HepG2 (cell line): ENCODE data around the gene TGM6.
"Not testable (repeated sequence)": the region's sequence is repeated elsewhere in the genome, so short reads cannot be mapped to it uniquely, and the experiment has no call there.

Experiments used
- POLR2A ChIP-seq, 2 experiments: IDR thresholded peaks; 2 replicates each; pipeline ENCODE4 v1.6.1; 2011; ENCODE audit warnings: low read depth in 2 of 2, low read length in 2 of 2, mild to moderate bottlenecking in 1 of 2, moderate library complexity in 1 of 2; ENCODE audit not compliant: insufficient read depth in 1 of 2
- RFX5 ChIP-seq: IDR thresholded peaks from 2 replicates; pipeline ENCODE4 v1.6.1; 2011; ENCODE audit warnings: low read depth, low read length, improper control_type of control experiment
- SIN3A ChIP-seq: IDR thresholded peaks from 2 replicates; pipeline ENCODE4 v1.6.1; 2011; ENCODE audit warnings: low read depth, mild to moderate bottlenecking, control low read depth, low read length, borderline replicate concordance
- SP1 ChIP-seq, 2 experiments: fragments of 450-650 bp in 1 of 2; sonication (generic) in 1 of 2; formaldehyde crosslinking in 1 of 2; IDR thresholded peaks; 2 replicates each; pipeline versions ENCODE4 v1.4.0 to v1.6.1; 2016 to 2020; ENCODE audit warnings: missing genetic modification reagents in 1 of 2
- SRSF1 ChIP-seq: fragments of 200-400 bp; formaldehyde crosslinking; optimal IDR thresholded peaks from 2 replicates; pipeline ENCODE3; 2017; ENCODE audit warnings: mild to moderate bottlenecking, low read depth, low read length, moderate library complexity
- SRSF4 ChIP-seq: fragments of 200-400 bp; formaldehyde crosslinking; IDR thresholded peaks from one replicate; pipeline ENCODE4 v1.6.1; 2018; ENCODE audit warnings: mild to moderate bottlenecking, low read depth, low read length, moderate library complexity; ENCODE audit not compliant: poor library complexity, severe bottlenecking
- TBP ChIP-seq: sonication (generic); formaldehyde crosslinking; IDR thresholded peaks from 2 replicates; pipeline ENCODE4 v1.5.0; 2020; ENCODE audit warnings: missing genetic modification reagents
- ZNF331 ChIP-seq: sonication (generic); formaldehyde crosslinking; IDR thresholded peaks from 2 replicates; pipeline ENCODE4 v1.4.0; 2020; ENCODE audit warnings: missing genetic modification reagents
- ZNF577 ChIP-seq: sonication (generic); formaldehyde crosslinking; IDR thresholded peaks from 2 replicates; pipeline ENCODE4 v1.4.0; 2020; ENCODE audit warnings: mild to moderate bottlenecking, low read depth, missing genetic modification reagents, borderline replicate concordance
- TF ChIP-seq, protein P1 (sequence below): IDR thresholded peaks from 2 replicates; pipeline ENCODE4 v1.6.1; 2016; ENCODE audit warnings: missing compliant biosample characterization, missing genetic modification reagents, borderline replicate concordance
- TF ChIP-seq, protein P2 (sequence below): sonication (generic); formaldehyde crosslinking; IDR thresholded peaks from 2 replicates; pipeline ENCODE4 v1.5.0; 2020; ENCODE audit warnings: mild to moderate bottlenecking, missing genetic modification reagents, moderate library complexity
- TF ChIP-seq, protein P3 (sequence below): sonication (generic); formaldehyde crosslinking; IDR thresholded peaks from 2 replicates; pipeline ENCODE4 v1.4.0; 2020; ENCODE audit warnings: missing genetic modification reagents

DNA sequence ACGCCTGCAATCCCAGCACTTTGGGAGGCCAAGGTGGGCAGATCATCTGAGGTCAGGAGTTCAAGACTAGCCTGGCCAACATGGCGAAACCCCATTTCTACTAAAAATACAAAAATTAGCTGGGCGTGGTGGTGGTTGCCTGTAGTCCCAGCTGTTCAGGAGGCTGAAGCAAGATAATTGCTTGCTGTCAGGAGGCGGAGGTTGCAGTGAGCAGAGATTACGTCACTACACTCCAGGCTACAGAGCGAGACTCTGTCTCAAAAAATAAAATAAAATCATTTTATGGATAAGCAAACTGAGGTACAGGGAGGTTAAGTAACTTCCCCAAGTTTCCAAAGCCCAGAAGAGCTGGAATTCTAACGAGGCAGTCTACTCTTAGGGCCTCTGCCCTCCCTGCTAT, 26.7 kb downstream of the TGM6 start:
- not testable (repeated sequence) for TF ChIP-seq TBP (CRISPR knock-in tag); SIN3A; ZNF577; SP1 (IDR thresholded peaks at IDR 0.05); SP1 (CRISPR knock-in tag; IDR thresholded peaks at IDR 0.05); SRSF1; SRSF4; RFX5; POLR2A (IDR thresholded peaks at IDR 0.05; ENCODE audit: insufficient read depth in 1 of 2, low read depth in 2 of 2, low read length in 2 of 2); ZNF331 (CRISPR knock-in tag)
- TF ChIP-seq, protein P1, sequence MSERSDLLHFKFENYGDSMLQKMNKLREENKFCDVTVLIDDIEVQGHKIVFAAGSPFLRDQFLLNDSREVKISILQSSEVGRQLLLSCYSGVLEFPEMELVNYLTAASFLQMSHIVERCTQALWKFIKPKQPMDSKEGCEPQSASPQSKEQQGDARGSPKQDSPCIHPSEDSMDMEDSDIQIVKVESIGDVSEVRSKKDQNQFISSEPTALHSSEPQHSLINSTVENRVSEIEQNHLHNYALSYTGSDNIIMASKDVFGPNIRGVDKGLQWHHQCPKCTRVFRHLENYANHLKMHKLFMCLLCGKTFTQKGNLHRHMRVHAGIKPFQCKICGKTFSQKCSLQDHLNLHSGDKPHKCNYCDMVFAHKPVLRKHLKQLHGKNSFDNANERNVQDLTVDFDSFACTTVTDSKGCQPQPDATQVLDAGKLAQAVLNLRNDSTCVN (CRISPR knock-in tag), result not testable (repeated sequence)
- TF ChIP-seq, protein P2, sequence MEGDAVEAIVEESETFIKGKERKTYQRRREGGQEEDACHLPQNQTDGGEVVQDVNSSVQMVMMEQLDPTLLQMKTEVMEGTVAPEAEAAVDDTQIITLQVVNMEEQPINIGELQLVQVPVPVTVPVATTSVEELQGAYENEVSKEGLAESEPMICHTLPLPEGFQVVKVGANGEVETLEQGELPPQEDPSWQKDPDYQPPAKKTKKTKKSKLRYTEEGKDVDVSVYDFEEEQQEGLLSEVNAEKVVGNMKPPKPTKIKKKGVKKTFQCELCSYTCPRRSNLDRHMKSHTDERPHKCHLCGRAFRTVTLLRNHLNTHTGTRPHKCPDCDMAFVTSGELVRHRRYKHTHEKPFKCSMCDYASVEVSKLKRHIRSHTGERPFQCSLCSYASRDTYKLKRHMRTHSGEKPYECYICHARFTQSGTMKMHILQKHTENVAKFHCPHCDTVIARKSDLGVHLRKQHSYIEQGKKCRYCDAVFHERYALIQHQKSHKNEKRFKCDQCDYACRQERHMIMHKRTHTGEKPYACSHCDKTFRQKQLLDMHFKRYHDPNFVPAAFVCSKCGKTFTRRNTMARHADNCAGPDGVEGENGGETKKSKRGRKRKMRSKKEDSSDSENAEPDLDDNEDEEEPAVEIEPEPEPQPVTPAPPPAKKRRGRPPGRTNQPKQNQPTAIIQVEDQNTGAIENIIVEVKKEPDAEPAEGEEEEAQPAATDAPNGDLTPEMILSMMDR (CRISPR knock-in tag), result not testable (repeated sequence)
- TF ChIP-seq, protein P3, sequence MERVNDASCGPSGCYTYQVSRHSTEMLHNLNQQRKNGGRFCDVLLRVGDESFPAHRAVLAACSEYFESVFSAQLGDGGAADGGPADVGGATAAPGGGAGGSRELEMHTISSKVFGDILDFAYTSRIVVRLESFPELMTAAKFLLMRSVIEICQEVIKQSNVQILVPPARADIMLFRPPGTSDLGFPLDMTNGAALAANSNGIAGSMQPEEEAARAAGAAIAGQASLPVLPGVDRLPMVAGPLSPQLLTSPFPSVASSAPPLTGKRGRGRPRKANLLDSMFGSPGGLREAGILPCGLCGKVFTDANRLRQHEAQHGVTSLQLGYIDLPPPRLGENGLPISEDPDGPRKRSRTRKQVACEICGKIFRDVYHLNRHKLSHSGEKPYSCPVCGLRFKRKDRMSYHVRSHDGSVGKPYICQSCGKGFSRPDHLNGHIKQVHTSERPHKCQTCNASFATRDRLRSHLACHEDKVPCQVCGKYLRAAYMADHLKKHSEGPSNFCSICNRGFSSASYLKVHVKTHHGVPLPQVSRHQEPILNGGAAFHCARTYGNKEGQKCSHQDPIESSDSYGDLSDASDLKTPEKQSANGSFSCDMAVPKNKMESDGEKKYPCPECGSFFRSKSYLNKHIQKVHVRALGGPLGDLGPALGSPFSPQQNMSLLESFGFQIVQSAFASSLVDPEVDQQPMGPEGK (CRISPR knock-in tag), result not testable (repeated sequence)
